GM18873 (cell line): Measurements from ENCODE around the gene ELMO1.

Experiments
- ATAC-seq: cut with Tn5 transposase; IDR thresholded peaks from one replicate; pipeline ENCODE4 v1.9.1; 2021; ENCODE audit warnings: mild to moderate bottlenecking, moderate library complexity, moderate number of reproducible peaks; ENCODE audit not compliant: unreplicated experiment, low FRiP score

The ELMO1 gene

DNA sequence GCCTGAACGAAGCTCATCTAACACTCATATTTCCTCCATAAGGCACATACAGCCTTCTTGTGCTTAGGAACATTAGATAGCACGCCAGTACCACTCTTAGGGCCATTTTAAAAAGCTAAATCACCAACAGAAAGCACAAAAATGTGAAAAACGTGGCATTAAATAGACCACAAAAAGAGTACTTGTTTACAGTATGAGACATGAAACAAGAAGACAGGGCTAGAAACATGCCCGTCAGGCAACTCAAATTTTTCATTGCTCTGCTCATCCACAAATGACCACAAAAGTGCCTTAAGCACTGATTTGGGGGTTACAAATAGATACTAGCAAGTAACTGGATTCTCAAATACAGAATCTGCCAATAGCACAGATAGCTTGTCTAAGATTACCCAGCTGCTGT lies 67.8 kb downstream of the ELMO1 start:
- no peak for ATAC-seq

DNA sequence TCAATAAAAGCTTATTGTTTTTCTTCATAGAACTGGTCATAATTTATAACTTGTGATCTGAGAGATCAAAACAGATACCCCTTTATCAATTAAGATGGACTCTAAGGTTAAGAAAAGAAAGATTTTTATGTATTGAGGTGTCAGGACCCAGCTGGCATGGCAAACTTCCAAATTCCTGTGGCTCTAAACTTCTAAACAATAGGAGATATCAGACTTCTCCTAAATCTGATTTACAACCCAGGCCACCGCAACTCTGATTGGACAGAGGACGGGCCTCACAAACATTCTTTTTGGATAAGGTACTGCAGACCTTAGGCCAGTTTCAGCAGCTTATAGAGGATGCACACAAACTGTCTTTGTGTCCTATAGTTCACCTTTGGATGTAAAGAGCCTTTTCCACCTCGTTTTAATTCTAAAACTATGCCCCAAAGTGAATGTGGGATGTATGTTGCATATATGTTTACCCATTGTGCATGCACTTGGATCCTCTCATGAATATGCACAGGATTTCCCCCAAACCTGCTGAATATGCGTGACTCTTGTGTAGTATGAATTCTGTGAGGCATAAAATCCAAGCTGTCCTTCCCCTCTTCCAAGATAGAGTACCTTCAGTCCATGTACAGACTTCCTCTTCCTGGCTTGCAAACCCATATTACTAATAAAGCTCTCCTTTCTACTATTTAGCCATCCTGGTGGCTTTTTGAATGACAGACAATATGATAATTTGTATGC lies 69.0 kb downstream of the ELMO1 start:
- ATAC-seq, result no peak

DNA sequence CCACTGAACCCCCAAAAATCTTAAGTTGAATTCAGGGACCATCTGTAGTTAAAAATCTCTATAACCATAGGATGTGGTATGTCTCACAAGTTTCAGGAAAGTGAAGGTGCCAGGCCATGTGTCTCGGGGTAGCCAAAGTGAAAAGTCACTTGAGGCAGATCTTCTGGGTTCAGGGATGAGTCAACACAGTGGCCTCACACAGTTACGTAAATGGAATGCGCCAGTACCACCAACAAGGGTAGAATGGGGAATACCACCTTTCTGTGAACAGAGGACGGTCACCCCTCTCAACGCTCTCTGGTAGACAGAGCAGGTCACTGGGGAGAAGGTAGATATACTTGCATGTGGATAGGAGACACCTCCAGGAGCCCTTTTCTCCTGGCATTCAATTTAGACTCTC lies 71.4 kb downstream of the ELMO1 start:
- ATAC-seq, result no peak

DNA sequence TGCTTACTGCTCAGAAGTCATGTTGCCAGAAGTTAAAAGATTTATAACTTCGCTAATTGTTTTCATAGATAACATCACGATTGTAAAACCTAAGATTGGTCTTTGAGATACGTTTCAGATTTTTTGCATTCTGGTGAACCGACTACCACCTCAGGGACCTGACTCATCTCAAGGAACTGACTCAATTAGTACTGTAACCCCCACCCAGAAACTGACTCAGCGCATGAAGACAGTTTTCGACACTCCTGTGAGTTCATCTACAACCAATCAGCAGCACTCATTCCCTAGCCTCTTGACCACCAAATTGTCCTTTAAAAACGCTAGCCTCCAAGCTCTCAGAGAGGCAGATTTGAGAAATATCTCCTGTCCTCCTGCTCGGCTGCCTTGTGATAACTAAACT lies 72.3 kb downstream of the ELMO1 start:
- ATAC-seq, result no peak

DNA sequence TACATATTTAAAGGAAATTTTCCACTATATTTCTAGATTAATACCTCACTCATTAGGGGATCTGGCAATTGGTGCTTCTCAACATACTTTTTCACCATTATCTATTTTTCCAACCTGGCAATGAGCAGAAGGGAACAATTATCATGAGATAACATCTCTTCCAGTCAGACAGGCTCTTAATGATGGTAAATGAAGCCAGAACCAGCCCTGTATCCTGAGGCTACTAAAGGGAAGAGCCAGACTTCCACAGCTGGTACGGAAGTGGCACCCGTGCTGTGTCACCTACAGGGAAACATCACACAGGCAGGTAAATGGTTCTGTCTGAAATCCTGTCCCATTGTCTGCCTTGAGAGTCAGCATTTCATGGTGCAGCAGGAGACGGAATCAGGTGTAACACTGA lies 75.9 kb downstream of the ELMO1 start:
- ATAC-seq, result no peak

DNA sequence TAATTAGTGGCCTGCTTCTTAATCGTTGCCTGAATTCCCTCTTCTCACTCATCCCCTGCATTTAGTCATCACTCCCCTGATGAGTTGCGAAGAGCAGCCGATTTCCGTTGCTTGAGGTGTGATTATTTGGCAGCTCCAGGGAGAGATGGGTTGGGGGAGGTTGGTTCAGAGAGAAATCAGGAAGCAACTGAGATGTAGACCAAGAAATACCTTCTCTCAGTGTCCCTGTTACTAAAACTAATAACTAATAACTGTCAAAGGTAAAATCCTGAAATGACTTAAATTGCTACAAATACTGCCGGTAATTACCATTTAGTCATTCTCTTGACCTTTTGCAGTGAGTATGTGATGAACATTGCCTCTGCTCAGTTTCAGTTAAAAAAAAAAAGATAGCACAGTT lies 76.9 kb downstream of the ELMO1 start:
- ATAC-seq, result no peak

DNA sequence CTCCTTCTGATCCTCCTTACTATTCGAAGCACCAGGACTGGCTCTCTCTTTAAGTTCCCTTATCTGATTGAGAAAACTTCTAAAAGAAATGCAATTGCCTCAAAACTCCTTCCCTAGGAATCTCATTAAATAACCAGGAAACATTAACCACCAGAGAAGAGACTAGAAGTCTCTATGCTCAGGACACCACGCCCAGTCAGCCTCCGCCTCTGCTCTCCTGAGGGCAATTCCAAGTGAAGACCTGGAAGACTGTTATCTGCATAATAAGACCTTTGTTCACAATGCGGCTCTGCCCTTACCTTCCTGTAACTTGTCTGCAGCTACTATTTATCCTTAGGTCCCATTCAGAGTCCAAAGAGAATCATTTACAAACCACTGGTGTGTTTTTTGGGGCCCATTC lies 78.8 kb downstream of the ELMO1 start:
- ATAC-seq, result no peak

DNA sequence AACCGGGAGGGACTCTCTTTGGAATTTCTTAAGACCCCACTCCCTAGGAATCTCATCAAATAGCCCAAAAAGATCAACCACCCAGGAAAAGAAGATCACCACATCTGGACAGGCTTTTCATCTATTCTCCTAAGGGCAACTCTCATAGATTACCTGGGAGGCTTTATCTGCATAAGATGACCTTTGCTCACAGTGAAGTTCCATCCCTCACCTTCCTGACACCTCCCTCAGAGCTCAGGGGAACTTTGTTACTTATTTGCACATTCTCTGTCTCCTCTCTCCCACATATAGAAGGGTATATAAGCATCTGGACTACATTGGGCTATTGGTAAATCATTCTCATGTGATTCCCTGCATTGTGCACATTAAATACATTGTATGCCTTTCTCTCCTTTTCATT lies 80.1 kb downstream of the ELMO1 start:
- ATAC-seq, result no peak

DNA sequence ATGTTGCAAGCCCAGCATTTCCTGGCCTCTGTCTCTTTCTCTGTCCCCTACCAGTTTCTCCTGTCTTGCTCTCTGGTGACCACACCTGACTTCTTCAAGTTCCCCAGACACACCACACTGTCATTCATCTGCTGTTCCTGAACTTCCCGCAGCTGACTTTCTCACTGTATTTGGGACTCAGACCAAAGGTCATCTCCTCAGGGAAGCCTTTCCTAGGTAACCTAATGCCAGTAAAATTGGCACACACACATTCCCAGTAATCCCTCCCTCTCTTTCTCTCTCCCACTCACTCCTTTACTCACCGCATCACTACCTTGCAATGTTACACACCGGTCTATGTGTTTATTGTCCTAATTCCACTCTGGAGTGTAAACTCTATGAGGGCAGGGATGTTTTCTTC lies 81.7 kb downstream of the ELMO1 start:
- ATAC-seq, result no peak

DNA sequence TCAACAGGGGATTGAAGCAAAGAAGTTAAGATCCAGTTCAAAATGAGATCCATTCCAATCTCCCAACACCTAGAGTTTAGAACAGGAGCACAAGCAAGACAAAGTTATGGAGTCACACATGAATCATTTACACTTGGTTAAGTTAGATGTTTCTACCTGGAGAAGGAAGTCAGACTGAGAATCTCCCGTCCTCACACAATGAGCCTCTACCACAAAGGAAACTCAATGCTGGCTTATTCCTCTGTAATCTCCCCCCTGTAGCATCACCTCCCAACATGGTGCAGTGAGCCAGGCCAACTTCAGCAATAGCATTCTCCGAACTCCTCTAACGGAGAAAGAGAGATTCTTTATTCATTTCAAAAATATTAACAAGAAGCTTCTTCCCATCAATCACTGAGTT lies 82.2 kb downstream of the ELMO1 start:
- no peak for ATAC-seq

DNA sequence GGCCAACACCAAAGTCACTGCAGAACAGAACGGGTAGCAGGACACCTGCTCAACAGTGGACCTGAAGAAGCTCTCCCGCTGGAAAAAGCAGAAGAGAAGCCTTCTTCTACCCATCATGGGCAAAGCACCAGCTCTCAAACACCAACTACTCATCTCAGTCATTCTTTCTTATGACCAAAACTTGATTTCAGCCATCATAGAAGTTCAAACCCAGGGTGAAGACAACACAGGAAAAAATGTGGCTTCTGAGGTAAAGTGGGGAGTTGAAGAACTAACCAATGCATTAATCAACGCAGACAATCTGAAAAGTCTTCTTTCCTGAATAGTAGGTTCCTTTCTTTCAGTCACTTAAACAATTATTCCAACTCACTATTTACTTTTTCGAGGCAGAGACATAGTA lies 83.3 kb downstream of the ELMO1 start:
- no peak for ATAC-seq

DNA sequence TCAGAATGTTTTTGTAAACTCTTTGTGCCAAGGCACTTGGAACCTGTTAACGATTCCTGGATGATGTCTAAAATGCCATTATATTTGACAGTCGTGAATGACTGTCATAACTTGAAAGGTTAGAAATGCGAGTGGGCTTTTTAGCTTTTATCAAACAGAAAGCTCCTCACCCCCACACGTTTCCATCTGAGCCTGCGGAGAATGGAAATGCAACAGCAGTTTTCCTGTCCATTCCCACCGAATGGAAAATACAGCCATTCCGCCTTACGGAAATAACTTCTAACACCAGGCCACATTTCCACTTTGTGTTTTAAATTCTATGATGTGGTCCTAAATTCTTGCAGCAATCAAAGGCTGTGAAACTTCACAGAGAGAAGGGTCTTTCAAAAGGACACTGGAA lies 83.8 kb downstream of the ELMO1 start:
- no peak for ATAC-seq

DNA sequence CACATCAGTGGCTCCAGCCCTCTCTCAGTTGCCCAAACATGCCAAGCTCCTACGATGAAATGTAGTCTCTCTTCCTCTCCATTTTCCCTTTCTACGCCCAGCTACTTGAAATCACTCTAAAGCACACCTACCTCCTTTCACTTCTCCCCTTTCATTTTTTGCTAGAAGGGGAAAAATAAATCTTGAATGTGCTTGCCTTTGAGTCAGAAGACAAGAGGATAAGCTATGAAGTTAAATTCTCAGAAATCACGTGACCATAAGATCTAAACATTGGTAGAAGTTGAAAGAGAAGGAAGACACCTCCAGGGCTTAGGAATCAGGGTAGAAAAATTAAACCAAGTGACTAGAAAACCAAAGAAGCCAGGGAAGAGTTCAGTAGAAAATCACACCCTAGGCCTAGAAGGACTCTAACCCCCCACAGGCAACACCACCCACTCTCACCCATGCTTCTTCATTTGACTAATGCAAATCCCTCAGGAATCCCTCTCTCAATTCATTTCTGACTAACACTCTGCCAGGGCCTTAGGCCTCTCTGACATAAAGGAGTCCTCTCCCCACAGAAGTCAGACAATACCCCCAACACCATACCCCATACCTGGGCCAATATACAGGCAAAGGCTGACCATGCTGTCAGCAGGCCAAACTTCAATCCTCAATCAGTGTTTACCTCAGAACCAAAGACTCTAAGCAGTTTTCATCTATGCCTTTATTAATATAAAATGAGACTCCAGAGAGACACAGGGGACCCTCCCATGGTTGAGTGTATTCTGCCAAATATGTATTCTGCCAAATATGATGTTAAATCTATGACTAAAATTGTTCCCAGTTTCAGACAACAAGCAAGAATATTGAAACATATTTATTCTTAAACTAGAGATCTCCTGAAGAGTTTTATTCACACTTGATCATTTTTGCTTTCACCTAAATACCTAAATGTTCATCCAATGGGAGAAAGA lies 84.8 kb downstream of the ELMO1 start:
- ATAC-seq, result no peak

DNA sequence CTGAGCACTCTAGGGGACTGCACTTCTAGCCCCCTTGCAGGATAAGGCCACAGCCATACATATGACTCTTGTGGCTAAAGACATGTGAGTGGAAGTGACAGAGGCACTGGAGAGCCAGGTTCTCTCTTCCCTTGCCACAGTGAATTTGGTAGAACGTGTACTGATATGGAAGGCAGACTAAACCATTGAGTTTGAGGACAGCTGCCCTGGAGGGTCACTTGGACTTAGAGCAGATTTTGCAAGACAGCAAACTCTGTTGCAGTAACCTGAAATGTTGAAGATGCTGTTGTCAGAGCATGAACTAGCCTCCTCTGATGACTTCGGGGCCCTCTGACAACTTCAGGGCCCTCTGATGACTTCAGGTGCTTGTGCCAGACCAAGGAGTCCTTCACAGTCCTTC lies 85.9 kb downstream of the ELMO1 start:
- no peak for ATAC-seq

DNA sequence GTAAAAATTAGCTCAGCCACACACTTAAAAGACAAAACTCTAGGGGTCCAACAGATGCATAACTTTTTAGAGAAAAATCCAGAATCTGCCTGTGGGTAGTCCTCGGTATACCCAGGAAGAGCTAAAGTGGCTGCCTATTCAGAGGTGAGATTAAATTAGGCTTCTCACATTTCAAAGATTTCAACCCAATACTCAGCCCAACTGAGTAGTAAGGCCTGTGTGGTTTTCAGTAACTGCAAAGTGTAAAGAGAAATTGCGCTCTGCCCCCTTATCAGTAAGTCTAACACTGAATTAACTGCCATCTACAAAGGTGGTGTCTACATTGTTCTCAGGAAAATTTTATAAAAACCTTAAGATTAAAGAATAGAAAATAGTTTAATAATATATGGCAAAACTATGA lies 88.2 kb downstream of the ELMO1 start:
- ATAC-seq, result no peak

DNA sequence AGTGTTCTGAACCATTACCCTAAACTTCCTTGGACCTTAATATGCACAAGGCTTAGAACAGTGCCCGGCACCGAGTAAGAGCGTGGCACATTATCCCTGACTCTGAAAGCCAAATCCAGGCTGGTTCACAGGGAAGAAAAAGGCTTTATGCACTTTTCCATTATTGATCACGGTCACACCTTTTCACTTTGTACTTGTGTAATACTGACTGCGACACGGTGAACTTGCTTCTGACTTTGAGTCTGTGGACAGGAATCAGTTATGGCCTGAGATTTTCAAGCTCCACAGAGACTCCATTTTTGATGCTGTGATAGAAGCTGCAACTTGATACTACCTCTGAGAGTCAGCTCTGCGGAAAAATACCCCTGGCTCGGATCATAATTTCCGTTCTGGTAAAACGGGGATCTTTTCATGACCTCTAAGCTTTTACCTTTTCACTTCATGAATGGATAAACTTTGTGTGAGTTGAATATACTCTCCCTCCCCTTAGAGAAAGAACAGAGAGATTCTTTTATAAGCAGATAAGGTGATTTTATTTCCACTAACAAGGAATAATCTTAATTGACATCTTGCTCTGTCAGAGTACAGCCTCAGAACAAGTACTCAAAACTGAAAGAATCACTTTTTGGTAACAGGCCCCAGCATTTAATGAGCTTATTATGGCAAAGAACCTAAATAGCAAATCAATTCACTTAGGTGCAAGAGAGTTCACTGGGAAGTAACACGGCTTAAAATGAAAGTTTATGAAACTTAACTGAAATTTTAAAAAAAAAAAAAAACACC lies 88.8 kb downstream of the ELMO1 start:
- no peak for ATAC-seq

DNA sequence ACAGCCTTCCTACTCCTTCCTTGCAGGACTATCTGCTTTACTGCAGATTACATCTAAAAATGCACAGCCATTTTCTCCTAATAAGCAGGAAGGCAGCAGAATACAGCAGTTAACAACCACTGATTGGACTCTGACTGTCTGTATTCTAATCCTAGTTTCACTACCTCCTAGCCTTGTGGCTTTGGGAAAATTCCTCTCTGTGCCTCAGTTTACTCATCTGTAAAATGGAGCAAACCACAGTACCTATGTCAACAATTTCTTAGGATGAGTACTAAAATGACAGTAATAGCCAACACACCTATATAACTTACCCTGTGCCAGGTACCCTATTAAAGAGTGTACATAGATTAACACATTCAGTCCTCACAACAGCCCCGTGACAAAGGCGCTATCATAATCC lies 89.5 kb downstream of the ELMO1 start:
- ATAC-seq, result no peak

DNA sequence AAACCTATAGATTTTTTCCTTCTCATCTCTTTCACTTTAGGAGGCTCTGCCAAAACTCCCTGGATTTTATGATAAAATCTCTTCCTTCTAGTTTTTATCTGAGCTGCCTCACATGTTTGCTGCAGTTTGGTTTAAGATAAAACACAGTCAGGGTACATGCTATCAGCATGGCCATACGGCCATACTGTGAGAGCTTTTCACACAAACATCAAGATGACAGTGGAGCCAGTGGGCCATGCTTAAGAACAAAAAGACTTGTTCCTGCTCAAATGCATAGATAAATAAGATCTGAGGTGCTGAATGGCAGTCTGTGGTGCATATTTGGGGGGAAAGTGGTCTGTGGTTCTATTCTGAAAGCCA lies 91.0 kb downstream of the ELMO1 start:
- ATAC-seq, result no peak

DNA sequence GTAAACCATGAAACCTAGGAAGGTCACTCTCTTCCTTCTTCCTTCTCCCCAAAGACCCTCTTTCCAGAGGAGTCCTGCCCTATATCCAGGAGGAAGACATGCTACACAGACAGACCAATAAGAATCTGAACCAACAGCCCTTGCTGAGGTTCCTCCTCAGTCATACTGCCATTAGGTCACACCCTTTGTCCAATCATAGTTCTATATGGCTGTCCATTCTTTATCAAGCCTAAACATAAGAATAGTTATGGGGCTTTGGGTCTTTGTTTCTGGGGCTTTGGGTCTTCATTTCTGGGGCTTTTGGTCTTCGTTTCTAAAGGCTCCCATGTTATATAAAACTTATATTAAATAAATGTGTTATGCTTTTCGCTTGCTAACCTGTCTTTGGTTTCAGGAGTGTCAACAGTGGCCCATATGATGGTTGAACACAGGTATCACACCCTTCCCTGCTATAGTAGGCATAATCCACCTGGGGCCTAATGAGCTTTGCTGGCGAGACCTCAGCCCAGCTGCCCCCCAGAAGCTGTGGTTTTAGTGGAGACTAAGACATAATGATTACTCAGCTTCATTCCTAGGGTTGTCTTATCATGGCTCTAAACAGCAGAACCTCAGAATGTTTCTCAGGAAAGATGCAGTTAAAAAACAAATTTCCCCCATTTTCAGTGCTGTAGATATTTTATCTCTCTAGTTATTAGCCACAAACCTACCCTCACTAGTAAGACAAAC lies 91.6 kb downstream of the ELMO1 start:
- no peak for ATAC-seq

DNA sequence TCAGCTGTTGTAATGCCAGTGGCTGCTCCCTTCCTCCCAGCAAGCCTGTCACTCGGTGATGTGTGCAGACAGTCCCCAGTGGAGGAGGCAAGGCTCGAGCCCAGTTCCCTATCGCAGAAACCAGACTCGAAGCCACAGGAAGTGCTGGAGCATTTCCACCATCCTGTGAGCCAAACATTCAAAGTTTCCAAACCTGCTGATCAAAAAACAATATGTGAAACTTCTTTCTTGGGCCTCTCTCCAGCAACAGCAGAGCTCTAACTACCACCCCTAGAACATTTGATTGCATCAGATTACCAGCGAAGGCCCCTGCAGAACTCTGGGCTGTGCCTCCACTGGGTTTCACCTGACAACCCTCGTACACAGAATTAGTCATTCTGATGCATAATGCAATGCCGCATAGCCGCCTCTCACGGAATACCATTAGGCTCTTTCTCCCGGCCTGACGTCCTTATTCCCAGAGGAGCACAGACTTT lies 94.0 kb downstream of the ELMO1 start:
- ATAC-seq, result peak; percentile 42
